ENCODE results near the gene FAM89A. TPM values are rescaled to one million over a fixed set of nuclear protein-coding genes. Genes with fewer than 3 reads are reported as not detected.

The FAM89A gene
- polyA plus RNA-seq, 1 donor (not counting 4 experiments of a cell fraction or from before 2014, with no cell fraction given), result 32.3 TPM

GRCh38 chr1:230975636-230976035 is 64.4 kb downstream of the FAM89A start:
- Histone ChIP-seq H3K4me1 (ENCODE audit: control insufficient read depth, extremely low read depth, insufficient read depth, low read length) (peaks cover 12% of the 10 kb centered on the region), H4K20me1 (ENCODE audit: control insufficient read depth, extremely low read depth, insufficient read depth, low read length) (no peaks in the 10 kb centered on the region), H3K9me3 (ENCODE audit: control insufficient read depth, low read depth, low read length) (no peaks in the 10 kb centered on the region), H3K4me3 (ENCODE audit: control insufficient read depth in 2 of 3, extremely low read depth in 1 of 3, insufficient read depth in 2 of 3, low read depth in 1 of 3, low read length in 3 of 3) (no peak overlapping the region), H3K9ac (ENCODE audit: control insufficient read depth, extremely low read depth, insufficient read depth, low read length) (no peak overlapping the region), H3K4me2 (ENCODE audit: control insufficient read depth, extremely low read depth, insufficient read depth, low read depth, low read length) (no peak overlapping the region), H3K9me1 (ENCODE audit: control insufficient read depth, extremely low read depth, insufficient read depth, low read length) (no peaks in the 10 kb centered on the region), H3K27ac (ENCODE audit: control insufficient read depth, insufficient read depth, low read length) (no peak overlapping the region), H3K27me3 (ENCODE audit: control insufficient read depth, extremely low read depth, insufficient read depth, low read length) (no peaks in the 10 kb centered on the region), H3K36me3 (ENCODE audit: control insufficient read depth in 2 of 2, extremely low read depth in 1 of 2, insufficient read depth in 2 of 2, low read length in 2 of 2) (peaks cover 2 to 9% of the 10 kb centered on the region in 2 experiments), H3K79me2 (ENCODE audit: control insufficient read depth, insufficient read depth, low read length) (peaks cover 35% of the 10 kb centered on the region), H2AFZ (ENCODE audit: control insufficient read depth, low read length) (no peak overlapping the region)
- FAIRE-seq (no peak), DNase-seq (ENCODE audit: low read depth, low spot score) (no peak)
- dilution Hi-C loops (cut with MboI; ENCODE audit: extremely low pct_ligation_motif_present, low sequenced_read_pairs), result no loop called here
- TF ChIP-seq EZH2 (IDR thresholded peaks at IDR 0.05; ENCODE audit: low read length) (no peak), CTCF (optimal IDR thresholded peaks at IDR 0.05 in 1 of 3, IDR thresholded peaks at IDR 0.05 in 1 of 3, conservative IDR thresholded peaks at IDR 0.05 in 1 of 3; ENCODE audit: extremely low read depth in 1 of 3, insufficient read depth in 2 of 3, low read length in 3 of 3) (no peak)

GRCh38 chr1:230972855-230973271 is 67.2 kb downstream of the FAM89A start:
- Histone ChIP-seq H3K27ac (ENCODE audit: control insufficient read depth, insufficient read depth, low read length) (no peak overlapping the region), H3K4me1 (ENCODE audit: control insufficient read depth, extremely low read depth, insufficient read depth, low read length) (peaks cover 9% of the 10 kb centered on the region), H3K9me1 (ENCODE audit: control insufficient read depth, extremely low read depth, insufficient read depth, low read length) (no peaks in the 10 kb centered on the region), H3K9me3 (ENCODE audit: control insufficient read depth, low read depth, low read length) (no peaks in the 10 kb centered on the region), H3K4me3 (ENCODE audit: control insufficient read depth in 2 of 3, extremely low read depth in 1 of 3, insufficient read depth in 2 of 3, low read depth in 1 of 3, low read length in 3 of 3) (no peak overlapping the region), H2AFZ (ENCODE audit: control insufficient read depth, low read length) (no peak overlapping the region), H3K4me2 (ENCODE audit: control insufficient read depth, extremely low read depth, insufficient read depth, low read depth, low read length) (no peak overlapping the region), H4K20me1 (ENCODE audit: control insufficient read depth, extremely low read depth, insufficient read depth, low read length) (no peaks in the 10 kb centered on the region), H3K79me2 (ENCODE audit: control insufficient read depth, insufficient read depth, low read length) (peaks cover 15% of the 10 kb centered on the region), H3K9ac (ENCODE audit: control insufficient read depth, extremely low read depth, insufficient read depth, low read length) (no peak overlapping the region), H3K27me3 (ENCODE audit: control insufficient read depth, extremely low read depth, insufficient read depth, low read length) (no peaks in the 10 kb centered on the region), H3K36me3 (ENCODE audit: control insufficient read depth in 2 of 2, extremely low read depth in 1 of 2, insufficient read depth in 2 of 2, low read length in 2 of 2) (peaks cover 2 to 9% of the 10 kb centered on the region in 2 experiments)
- dilution Hi-C loops (cut with MboI; ENCODE audit: extremely low pct_ligation_motif_present, low sequenced_read_pairs), result no loop called here
- TF ChIP-seq EZH2 (IDR thresholded peaks at IDR 0.05; ENCODE audit: low read length), result no peak
- no peak for TF ChIP-seq CTCF (optimal IDR thresholded peaks at IDR 0.05 in 1 of 3, IDR thresholded peaks at IDR 0.05 in 1 of 3, conservative IDR thresholded peaks at IDR 0.05 in 1 of 3; ENCODE audit: extremely low read depth in 1 of 3, insufficient read depth in 2 of 3, low read length in 3 of 3)
- DNase-seq (ENCODE audit: low read depth, low spot score) (no peak), FAIRE-seq (no peak)

Data from keratinocyte (primary cell).